Uterus (tissue), 4 donors: ENCODE data around the gene NTSR1. TPM values are rescaled to one million over a fixed set of nuclear protein-coding genes. Genes with fewer than 3 reads are reported as not detected.

Source experiments
- DNase-seq, 2 donors: peaks; one replicate each; pipeline ENCODE4 v3.0.0-alpha.2; 2019 to 2020
- H3K27ac ChIP-seq, 2 donors: fragments of 200-600 bp; sonication (generic); 1 replicate in 1 of 2; 2 replicates in 1 of 2; pipeline ENCODE4 v1.5.1; 2016 to 2018
- H3K27me3 ChIP-seq, 2 donors: fragments of 200-600 bp; sonication (generic); one replicate each; pipeline ENCODE4 v1.5.1; 2018 to 2019; ENCODE audit warnings: control low read depth in 1 of 2
- H3K36me3 ChIP-seq, 2 donors: fragments of 200-600 bp; sonication (generic); one replicate each; pipeline ENCODE4 v1.5.1; 2019; ENCODE audit warnings: control low read depth in 1 of 2
- H3K4me1 ChIP-seq, 2 donors: fragments of 200-600 bp; sonication (generic); one replicate each; pipeline ENCODE4 v1.5.1; 2018 to 2019; ENCODE audit warnings: control low read depth in 1 of 2
- H3K4me3 ChIP-seq, 2 donors: fragments of 200-600 bp; sonication (generic); 1 replicate in 1 of 2; 2 replicates in 1 of 2; pipeline ENCODE4 v1.5.1; 2018 to 2019; ENCODE audit warnings: mild to moderate bottlenecking in 1 of 2
- H3K9me3 ChIP-seq, 2 donors: fragments of 200-600 bp; sonication (generic); one replicate each; pipeline ENCODE4 v1.5.1; 2019; ENCODE audit warnings: control low read depth in 1 of 2
- POLR2A ChIP-seq, 2 donors: fragments of 450-650 bp; IDR thresholded peaks; one replicate each; pipeline ENCODE4 v1.6.1; 2016; ENCODE audit warnings: antibody characterized with exemption in 2 of 2, mild to moderate bottlenecking in 1 of 2, moderate library complexity in 1 of 2
- intact Hi-C: fragments of 100-400 bp; cut with DNase I; formaldehyde crosslinking; loops from one replicate; pipeline ENCODE4 v1.15.1; 2023; ENCODE audit warnings: low total_unique reads
- total RNA-seq, 4 donors: library from RNA; depleted of rRNA in 3 of 4; stranded (reverse); fragments of >200 nt in 3 of 4; gene quantifications; one replicate each; pipeline versions ENCODE4 v1.1.0 to v1.2.4, GENCODE V29; 2014 to 2023
- TF ChIP-seq, protein P1 (sequence below), 4 experiments: fragments of 200-600 bp in 2 of 4; fragments of 450-650 bp in 2 of 4; sonication (generic) in 2 of 4; IDR thresholded peaks; one replicate each; pipeline ENCODE4 v1.5.1; 2016 to 2019; ENCODE audit warnings: antibody characterized with exemption in 4 of 4, mild to moderate bottlenecking in 2 of 4, moderate library complexity in 1 of 4
- donor health status: DM: yes; HTN: yes; CAD: no.

Gene NTSR1
- total RNA-seq, 4 donors from 2014 or later: not detected

DNA sequence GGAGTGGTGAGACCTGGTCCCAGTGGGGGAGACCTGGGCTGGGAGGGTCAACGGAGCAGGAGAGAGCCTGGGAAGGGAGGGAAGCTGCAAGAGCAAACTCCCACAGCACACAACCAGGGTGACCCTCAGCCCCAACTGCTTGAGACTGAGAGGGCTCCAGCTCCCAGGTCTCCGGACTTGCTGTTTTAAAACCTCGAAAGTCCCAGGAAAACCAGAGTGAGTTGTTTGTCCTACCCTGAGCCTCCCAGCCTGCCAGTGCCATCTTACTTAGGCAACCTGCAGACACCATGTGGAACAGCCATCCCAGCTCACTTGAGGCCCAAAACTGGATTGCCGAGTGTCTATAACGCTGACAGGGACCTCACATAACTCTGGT is 4.8 kb upstream of the NTSR1 start:
- TF ChIP-seq POLR2A (IDR thresholded peaks at IDR 0.05): no peak
- TF ChIP-seq, protein P1, sequence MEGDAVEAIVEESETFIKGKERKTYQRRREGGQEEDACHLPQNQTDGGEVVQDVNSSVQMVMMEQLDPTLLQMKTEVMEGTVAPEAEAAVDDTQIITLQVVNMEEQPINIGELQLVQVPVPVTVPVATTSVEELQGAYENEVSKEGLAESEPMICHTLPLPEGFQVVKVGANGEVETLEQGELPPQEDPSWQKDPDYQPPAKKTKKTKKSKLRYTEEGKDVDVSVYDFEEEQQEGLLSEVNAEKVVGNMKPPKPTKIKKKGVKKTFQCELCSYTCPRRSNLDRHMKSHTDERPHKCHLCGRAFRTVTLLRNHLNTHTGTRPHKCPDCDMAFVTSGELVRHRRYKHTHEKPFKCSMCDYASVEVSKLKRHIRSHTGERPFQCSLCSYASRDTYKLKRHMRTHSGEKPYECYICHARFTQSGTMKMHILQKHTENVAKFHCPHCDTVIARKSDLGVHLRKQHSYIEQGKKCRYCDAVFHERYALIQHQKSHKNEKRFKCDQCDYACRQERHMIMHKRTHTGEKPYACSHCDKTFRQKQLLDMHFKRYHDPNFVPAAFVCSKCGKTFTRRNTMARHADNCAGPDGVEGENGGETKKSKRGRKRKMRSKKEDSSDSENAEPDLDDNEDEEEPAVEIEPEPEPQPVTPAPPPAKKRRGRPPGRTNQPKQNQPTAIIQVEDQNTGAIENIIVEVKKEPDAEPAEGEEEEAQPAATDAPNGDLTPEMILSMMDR (IDR thresholded peaks at IDR 0.05): no peak
- Histone ChIP-seq H3K36me3 (no peaks in the 10 kb centered on the region), H3K4me3 (no peak overlapping the region), H3K27ac (peak overlapping the region in 1 of 2 donors; percentile 18), H3K4me1 (no peaks in the 10 kb centered on the region), H3K9me3 (no peaks in the 10 kb centered on the region), H3K27me3 (no peaks in the 10 kb centered on the region)
- intact Hi-C loops: no loop called here
- no peak for DNase-seq

GRCh38 chr20:62704341-62704948 is 4.2 kb upstream of the NTSR1 start:
- Histone ChIP-seq H3K9me3 (no peaks in the 10 kb centered on the region), H3K27me3 (no peaks in the 10 kb centered on the region), H3K27ac (no peak overlapping the region), H3K4me3 (no peak overlapping the region), H3K4me1 (no peaks in the 10 kb centered on the region), H3K36me3 (no peaks in the 10 kb centered on the region)
- peak; percentile 62 to 80 for DNase-seq
- intact Hi-C loops: no loop called here
- no peak for TF ChIP-seq POLR2A (IDR thresholded peaks at IDR 0.05)
- TF ChIP-seq, protein P1 (IDR thresholded peaks at IDR 0.05): no peak

DNA sequence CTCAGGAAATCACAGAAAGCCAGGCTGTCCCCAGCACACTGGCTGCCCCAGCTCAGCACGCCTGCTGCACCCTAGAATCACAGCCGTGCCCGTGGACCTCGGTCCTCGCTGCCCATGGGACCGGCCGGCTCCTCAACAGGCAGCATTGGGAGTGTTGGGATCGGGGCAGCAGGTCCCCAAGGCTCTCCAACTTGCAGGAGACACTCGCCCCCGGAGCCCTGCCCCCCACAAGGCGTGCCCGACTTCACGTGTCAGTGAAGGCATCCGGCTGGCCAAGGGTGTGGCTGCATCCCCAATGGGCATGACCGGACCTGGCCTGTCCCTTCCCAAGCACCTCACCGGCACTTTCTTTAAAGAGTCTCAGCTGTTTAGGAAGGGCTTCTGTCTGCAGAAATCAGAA is 3.0 kb upstream of the NTSR1 start:
- Histone ChIP-seq H3K27me3 (peaks cover 0 to 2% of the 10 kb centered on the region in 2 donors), H3K36me3 (no peaks in the 10 kb centered on the region), H3K4me1 (no peaks in the 10 kb centered on the region), H3K4me3 (no peak overlapping the region), H3K9me3 (no peaks in the 10 kb centered on the region), H3K27ac (no peak overlapping the region)
- intact Hi-C loops: no loop called here
- DNase-seq: no peak
- no peak for TF ChIP-seq POLR2A (IDR thresholded peaks at IDR 0.05)
- TF ChIP-seq, protein P1 (IDR thresholded peaks at IDR 0.05): no peak

DNA sequence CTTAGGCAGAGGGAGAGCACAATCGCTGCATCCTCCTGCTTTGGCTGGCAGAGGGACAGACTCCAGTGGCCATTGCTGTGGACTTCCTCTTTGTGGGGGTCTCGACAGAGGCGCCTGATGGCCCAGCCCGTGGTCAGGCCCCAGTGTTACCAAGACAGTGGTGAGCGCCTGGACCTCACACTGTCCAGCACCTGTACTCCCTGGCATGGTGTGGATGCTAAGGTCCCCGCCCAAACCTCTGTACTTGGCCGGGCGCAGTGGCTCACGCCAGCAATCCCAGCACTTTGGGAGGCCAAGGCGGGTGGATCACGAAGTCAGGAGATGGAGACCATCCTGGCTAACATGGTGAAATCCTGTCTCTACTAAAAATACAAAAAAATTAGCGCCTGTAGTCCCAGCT is 2.3 kb upstream of the NTSR1 start:
- DNase-seq: no peak
- no peaks in the 10 kb centered on the region for H3K36me3 ChIP-seq
- H3K27me3 ChIP-seq: peaks cover 0 to 8% of the 10 kb centered on the region in 2 donors
- H3K4me3 ChIP-seq: no peak overlapping the region
- TF ChIP-seq, protein P1 (IDR thresholded peaks at IDR 0.05): no peak
- TF ChIP-seq POLR2A (IDR thresholded peaks at IDR 0.05): no peak
- H3K9me3 ChIP-seq: no peaks in the 10 kb centered on the region
- no peaks in the 10 kb centered on the region for H3K4me1 ChIP-seq
- intact Hi-C loops: no loop called here
- H3K27ac ChIP-seq: no peak overlapping the region

DNA sequence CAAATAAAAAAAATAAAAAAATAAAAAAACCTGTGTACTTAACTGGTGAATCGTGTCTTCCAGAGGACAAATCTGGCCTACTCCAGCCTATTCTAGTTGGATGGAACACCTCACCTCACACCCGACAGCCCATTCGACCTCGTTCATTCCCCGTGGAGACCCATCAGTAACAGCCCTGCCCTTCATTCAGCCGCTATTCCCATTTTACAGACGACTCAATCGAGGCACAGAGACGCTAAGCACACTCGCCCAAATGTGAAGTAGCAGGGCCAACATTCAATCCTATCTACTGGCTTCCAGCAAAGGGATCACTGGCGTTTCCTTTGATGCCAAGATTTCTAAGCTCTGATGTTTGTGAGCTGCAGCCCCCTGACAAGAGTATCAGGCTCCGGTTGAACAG is 1.8 kb upstream of the NTSR1 start:
- no peaks in the 10 kb centered on the region for H3K36me3 ChIP-seq
- TF ChIP-seq POLR2A (IDR thresholded peaks at IDR 0.05): no peak
- TF ChIP-seq, protein P1 (IDR thresholded peaks at IDR 0.05): no peak
- no peak overlapping the region for H3K4me3 ChIP-seq
- peaks cover 0 to 8% of the 10 kb centered on the region in 2 donors for H3K27me3 ChIP-seq
- H3K4me1 ChIP-seq: no peaks in the 10 kb centered on the region
- no peaks in the 10 kb centered on the region for H3K9me3 ChIP-seq
- DNase-seq: no peak
- intact Hi-C loops: no loop called here
- H3K27ac ChIP-seq: no peak overlapping the region
